GM10847 (cell line): Measurements from ENCODE around the gene CCL17.

Source experiments
- POLR2A ChIP-seq: IDR thresholded peaks from 2 replicates; pipeline ENCODE4 v1.6.1; 2011; ENCODE audit not compliant: insufficient read length; ENCODE audit errors: extremely low read depth

The CCL17 gene

GRCh38 chr16:57403965-57404817 lies at the start of gene CCL17:
TSS of gene CCL17 (plus strand) at chr16:57404767. CDS start at chr16:57413933, 9,166 bp downstream.
- TF ChIP-seq POLR2A = no peak

DNA sequence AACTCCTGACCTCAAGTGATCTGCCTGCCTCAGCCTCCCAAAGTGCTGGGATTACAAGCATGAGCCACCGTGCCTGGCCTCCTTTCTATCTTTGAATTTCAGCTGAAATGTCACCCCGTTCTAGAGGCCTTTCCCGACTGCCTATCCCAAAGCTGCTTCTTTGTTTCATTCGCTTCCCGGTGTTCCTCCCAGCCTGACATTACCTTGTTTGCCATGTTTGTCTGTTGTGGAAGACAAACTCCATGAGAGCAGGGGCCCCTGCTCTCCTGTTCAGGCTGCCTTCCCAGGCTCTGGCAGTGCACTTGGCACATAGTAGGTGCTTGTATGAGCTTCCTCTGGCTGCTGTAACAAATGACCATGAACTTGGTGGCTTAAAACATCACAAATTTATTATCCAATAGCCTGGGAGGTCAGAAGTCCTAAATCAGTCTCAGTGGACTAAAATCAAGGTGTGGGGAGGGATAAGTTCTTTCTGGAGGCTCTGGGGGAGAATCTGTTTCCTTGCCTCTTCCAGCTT lies 48.6 kb upstream of the CCL17 start:
- no peak for TF ChIP-seq POLR2A

GRCh38 chr16:57356547-57356946 lies 48.0 kb upstream of the CCL17 start:
- no peak for TF ChIP-seq POLR2A

GRCh38 chr16:57357330-57358085 lies 47.1 kb upstream of the CCL17 start:
- no peak for TF ChIP-seq POLR2A

DNA sequence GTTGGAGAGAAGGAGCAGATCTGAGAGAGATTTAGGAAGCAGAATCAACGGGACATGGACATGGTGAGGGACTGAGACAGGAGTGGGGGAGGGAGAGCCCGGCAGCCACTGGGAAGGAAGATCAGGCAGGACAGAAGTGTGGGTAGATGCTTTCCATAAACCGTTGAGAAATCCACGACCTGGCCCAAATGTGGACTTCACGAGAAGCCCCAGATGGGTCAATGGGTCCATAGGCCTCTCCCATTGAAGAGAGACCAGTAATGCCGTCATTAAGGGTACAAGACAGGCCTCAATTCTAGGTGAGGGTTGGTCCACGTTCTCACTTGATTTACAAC lies 46.5 kb upstream of the CCL17 start:
- TF ChIP-seq POLR2A = no peak

- peak; percentile 45 for TF ChIP-seq POLR2A
Observed at GRCh38 chr16:57358527-57359095, 46.0 kb upstream of the CCL17 start, which contains the start of gene CCL22. TSS of gene CCL22 (plus strand) at chr16:57358783. CDS start at chr16:57358817, 34 bp downstream.

- TF ChIP-seq POLR2A = no peak
Observed at GRCh38 chr16:57360321-57360935, 44.1 kb upstream of the CCL17 start.

DNA sequence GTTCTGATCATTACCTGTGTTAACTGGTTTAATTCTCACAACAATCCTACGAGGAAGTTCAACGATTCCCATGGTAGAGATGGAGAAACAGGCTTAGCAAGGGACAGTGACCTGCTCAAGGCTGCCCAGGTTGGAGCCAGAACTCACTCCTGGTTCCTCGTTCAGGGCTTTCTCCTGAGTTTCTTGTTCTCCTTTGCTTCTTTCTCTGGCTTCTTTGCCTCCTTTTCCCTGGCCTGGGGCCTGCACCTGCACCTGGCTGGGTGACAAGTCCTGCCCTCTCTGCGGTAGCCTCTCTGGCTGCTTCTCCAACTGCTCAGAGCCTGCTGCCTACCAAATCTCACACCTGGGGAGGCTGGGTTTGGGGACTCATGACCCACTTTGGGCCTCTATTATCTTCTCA lies 43.2 kb upstream of the CCL17 start:
- TF ChIP-seq POLR2A = no peak

GRCh38 chr16:57364143-57364542 lies 40.4 kb upstream of the CCL17 start:
- no peak for TF ChIP-seq POLR2A

DNA sequence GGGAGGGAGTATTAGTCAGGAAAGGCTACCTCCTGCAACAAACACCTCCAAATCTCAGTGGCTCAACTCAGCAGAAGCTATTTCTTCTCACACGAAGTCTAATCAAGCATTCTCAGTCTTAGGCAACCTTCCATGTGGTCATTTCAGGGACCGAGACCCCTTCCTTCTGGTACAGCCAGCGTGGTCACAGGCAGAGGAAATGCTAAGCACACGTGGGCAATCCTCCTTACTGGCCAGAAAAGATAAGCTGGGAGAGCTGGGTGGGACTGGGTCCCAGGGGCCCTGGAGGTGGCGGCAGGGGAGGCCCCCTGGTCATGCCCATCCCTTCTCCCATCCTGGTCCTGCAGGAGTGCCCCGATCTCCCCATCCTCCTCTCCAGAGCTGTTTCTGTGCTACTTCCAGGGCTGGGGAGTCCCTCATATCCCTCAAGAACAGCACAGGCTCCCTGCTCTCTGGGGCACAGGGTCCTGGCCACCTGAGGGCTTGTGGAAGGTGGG lies 38.0 kb upstream of the CCL17 start:
- peak; percentile 14 for TF ChIP-seq POLR2A

- TF ChIP-seq POLR2A = peak; percentile 9
Observed at GRCh38 chr16:57367116-57367752, 37.3 kb upstream of the CCL17 start.

DNA sequence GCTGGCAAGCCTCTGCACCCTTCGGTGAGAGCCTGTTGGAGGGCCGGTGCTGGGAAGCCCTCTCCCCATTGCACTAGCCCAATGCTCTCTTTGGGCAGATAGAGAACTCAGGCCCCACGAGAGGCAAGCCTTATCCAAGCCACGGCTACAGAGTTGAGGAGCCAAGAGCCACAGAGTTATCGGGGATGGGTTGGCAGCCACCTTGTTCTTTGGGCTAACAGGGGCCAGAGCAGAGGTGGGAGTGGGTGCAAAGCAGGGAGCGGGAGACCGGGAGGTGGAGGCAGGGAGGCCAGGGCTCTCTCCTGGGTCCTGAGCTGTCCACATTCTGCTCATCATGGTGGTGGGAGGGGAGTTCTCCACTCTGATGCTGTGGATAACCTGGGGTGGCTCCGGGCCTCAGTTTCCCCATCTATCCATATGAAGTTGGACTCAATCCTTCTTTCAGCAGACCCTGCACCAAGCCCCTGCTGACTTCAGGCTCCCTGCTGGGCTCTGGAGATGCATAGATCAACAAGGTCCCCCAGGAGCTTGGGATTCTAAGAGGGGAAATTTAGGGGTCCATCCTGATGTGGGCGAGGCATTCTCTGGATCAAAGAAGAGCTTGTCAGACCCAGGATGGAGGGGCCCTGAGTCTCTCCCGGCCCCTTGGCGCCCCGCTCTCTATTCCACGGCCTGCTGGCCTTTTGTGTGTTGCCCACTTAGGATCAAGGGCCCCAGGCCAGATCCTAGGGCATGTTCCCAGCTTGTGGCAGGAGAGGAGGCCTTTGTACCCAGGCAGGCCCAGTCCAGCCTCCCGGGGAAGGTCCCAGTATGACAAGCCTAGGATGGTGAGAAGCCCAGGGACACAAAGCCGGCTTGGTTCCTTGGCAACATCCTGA lies 32.8 kb upstream of the CCL17 start:
- no peak for TF ChIP-seq POLR2A

DNA sequence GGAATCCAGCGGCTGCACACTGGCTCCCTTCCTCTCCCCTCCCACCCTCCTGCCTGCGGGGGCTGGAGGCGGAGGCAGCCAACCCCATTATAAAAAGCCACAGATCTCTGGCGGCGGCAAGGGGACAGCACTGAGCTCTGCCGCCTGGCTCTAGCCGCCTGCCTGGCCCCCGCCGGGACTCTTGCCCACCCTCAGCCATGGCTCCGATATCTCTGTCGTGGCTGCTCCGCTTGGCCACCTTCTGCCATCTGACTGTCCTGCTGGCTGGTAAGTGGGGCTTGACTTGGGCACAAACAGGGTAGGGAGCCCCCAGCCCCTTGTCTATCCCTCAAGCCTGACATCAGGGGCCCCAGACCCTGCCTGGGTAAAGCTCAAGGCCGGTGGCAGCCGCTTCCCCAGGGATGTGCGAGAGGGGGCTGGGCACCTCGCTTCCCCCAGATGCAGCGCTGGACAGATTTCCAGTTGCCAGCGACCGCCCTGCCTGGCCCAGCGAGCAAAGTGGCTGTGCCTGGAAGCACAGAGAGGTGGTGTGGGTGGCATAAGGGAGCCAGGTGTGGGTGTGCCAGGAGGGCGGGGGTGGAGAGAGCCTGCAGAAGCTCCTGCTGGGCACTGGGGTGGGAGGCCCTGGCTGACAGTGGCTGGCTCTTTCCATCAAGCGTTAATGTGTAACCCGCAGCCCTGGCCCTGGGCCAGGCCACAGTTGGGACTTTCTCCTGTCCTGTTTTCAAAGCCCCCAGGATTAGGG lies 32.0 kb upstream of the CCL17 start, which contains the start of gene CX3CL1:
Gene CX3CL1, plus strand, starts transcription at position 119 of the 745 bp plus-strand sequence. Its CDS starts 79 bp downstream, at position 198.
- TF ChIP-seq POLR2A = no peak
